ENCODE measurements around the gene ANTXR1.

DNA sequence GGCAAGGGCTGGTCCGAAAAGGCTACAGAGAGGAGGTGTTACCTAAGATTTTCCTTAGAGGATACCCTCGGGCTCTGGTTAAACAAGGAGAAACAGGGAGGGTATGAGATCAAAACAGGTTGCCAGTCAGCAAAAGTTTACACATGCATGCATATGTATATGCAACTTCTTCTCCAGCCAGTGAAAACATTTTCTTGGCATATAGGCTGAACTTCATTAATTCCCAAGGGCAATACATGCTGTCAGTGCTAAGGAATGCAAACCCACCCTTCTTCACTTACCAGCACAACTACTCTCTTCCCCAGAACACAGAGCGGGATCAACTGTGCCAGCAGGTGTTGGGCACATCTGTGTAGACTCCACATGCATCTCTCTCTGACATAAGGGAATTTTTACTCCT lies 198.1 kb downstream of the ANTXR1 start:
- TF ChIP-seq, protein P1, sequence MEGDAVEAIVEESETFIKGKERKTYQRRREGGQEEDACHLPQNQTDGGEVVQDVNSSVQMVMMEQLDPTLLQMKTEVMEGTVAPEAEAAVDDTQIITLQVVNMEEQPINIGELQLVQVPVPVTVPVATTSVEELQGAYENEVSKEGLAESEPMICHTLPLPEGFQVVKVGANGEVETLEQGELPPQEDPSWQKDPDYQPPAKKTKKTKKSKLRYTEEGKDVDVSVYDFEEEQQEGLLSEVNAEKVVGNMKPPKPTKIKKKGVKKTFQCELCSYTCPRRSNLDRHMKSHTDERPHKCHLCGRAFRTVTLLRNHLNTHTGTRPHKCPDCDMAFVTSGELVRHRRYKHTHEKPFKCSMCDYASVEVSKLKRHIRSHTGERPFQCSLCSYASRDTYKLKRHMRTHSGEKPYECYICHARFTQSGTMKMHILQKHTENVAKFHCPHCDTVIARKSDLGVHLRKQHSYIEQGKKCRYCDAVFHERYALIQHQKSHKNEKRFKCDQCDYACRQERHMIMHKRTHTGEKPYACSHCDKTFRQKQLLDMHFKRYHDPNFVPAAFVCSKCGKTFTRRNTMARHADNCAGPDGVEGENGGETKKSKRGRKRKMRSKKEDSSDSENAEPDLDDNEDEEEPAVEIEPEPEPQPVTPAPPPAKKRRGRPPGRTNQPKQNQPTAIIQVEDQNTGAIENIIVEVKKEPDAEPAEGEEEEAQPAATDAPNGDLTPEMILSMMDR (IDR thresholded peaks at IDR 0.05; ENCODE audit: poor library complexity) = no peak
- TF ChIP-seq EZH2 (IDR thresholded peaks at IDR 0.05; ENCODE audit: borderline replicate concordance) = no peak
- no peak for TF ChIP-seq EZH2phosphoT487 (IDR thresholded peaks at IDR 0.05; ENCODE audit: low read depth, severe bottlenecking, unreplicated experiment)

Measured in hepatocyte (in vitro differentiated cells).